Stimulated activated CD4-positive, alpha-beta T cell treated with anti-CD3 and anti-CD28 coated beads, Interleukin-1b, Interleukin-23, amount 100 ng/mL, for 24 hours (primary cell): Measurements from ENCODE around the gene DMWD.
"Not testable (repeated sequence)": the region's sequence is repeated elsewhere in the genome, so short reads cannot be mapped to it uniquely, and the experiment has no call there.

ENCODE experiments used
- DNase-seq, 4 experiments: peaks; one replicate each; pipeline ENCODE4 v3.0.0-alpha.2; 2020; ENCODE audit warnings: low read depth in 4 of 4, low spot score in 1 of 4

Gene DMWD

GRCh38 chr19:45816236-45817009 is 23.8 kb upstream of the DMWD start:
- no peak for DNase-seq

- DNase-seq, result no peak
Observed at GRCh38 chr19:45815481-45816216, 23.0 kb upstream of the DMWD start.

GRCh38 chr19:45814851-45815480 is 22.3 kb upstream of the DMWD start, which contains the start of gene RSPH6A:
Gene RSPH6A, minus strand, starts transcription at chr19:45815308. Its CDS starts 132 bp downstream, at chr19:45815176.
- no peak for DNase-seq

- no peak for DNase-seq
Observed at GRCh38 chr19:45814166-45814780, 21.6 kb upstream of the DMWD start.

- DNase-seq, result no peak
Observed at GRCh38 chr19:45812297-45812696, 19.7 kb upstream of the DMWD start.

- DNase-seq, result no peak
Observed at GRCh38 chr19:45809643-45810159, 17.1 kb upstream of the DMWD start.

GRCh38 chr19:45805719-45806118 is 13.1 kb upstream of the DMWD start:
- DNase-seq, result no peak

- no peak for DNase-seq
Observed at GRCh38 chr19:45804959-45805230, 12.2 kb upstream of the DMWD start.

- no peak for DNase-seq
Observed at GRCh38 chr19:45804140-45804958, 11.7 kb upstream of the DMWD start.

- DNase-seq, result no peak
Observed at GRCh38 chr19:45801603-45802175, 9.0 kb upstream of the DMWD start.

GRCh38 chr19:45800070-45800553 is 7.5 kb upstream of the DMWD start:
- no peak for DNase-seq

- not testable (repeated sequence) for DNase-seq
Observed at GRCh38 chr19:45799541-45799940, 6.9 kb upstream of the DMWD start.

- peak in 2 of 4 experiments; percentile 31 to 39 for DNase-seq
Observed at GRCh38 chr19:45798995-45799517, 6.4 kb upstream of the DMWD start.

- DNase-seq, result no peak
Observed at GRCh38 chr19:45794627-45795026, 2.0 kb upstream of the DMWD start.

GRCh38 chr19:45793876-45794275 is 1.2 kb upstream of the DMWD start:
- DNase-seq, result no peak

GRCh38 chr19:45793178-45793564 is 526 bp upstream of the DMWD start:
- DNase-seq, result no peak

GRCh38 chr19:45791744-45792469 is 738 bp downstream of the DMWD start:
- DNase-seq, result no peak

GRCh38 chr19:45790942-45791341 is 1.7 kb downstream of the DMWD start:
- DNase-seq, result no peak

- no peak for DNase-seq
Observed at GRCh38 chr19:45789035-45789786, 3.4 kb downstream of the DMWD start.
